OCI-LY1 (cell line): ENCODE results near the gene AMN.

ENCODE experiments used
- CTCF ChIP-seq: fragments of 200-600 bp; sonication (generic), shearing (Covaris generic); IDR thresholded peaks from 2 replicates; pipeline ENCODE4 v1.5.1; 2017; ENCODE audit warnings: mild to moderate bottlenecking, antibody characterized with exemption, low read length, moderate library complexity, mixed read lengths
- EZH2 ChIP-seq: fragments of 200-600 bp; sonication (generic), shearing (Covaris generic); IDR thresholded peaks from 2 replicates; pipeline ENCODE4 v1.8.0; 2017; ENCODE audit warnings: borderline replicate concordance, mixed run types, mild to moderate bottlenecking, antibody characterized with exemption, low read length, moderate library complexity, mixed read lengths

GRCh38 chr14:102883554-102883953 is 38.9 kb upstream of the AMN start:
- TF ChIP-seq CTCF (no peak), EZH2 (no peak)
